Measurements from ENCODE around the gene DIP2C.

DNA sequence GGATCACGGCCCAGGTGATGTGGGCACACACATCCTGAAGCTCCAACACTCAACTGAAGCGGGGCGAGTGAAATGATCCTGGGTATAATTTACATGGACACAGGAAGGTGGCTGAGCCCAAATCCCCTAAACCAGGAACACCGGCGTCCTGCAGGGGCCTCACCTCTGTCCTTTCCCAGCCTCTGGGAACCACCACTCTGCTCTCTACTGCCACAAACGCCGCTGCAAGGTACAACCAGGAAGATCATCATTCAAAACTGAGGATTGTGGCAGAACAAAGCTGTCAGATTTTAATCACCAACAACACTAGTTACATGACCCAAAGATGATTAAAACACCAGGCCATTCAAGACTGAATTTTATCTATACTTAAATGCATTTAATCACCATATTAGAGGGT, 104.0 kb downstream of the DIP2C start:
- TF ChIP-seq, protein P1, sequence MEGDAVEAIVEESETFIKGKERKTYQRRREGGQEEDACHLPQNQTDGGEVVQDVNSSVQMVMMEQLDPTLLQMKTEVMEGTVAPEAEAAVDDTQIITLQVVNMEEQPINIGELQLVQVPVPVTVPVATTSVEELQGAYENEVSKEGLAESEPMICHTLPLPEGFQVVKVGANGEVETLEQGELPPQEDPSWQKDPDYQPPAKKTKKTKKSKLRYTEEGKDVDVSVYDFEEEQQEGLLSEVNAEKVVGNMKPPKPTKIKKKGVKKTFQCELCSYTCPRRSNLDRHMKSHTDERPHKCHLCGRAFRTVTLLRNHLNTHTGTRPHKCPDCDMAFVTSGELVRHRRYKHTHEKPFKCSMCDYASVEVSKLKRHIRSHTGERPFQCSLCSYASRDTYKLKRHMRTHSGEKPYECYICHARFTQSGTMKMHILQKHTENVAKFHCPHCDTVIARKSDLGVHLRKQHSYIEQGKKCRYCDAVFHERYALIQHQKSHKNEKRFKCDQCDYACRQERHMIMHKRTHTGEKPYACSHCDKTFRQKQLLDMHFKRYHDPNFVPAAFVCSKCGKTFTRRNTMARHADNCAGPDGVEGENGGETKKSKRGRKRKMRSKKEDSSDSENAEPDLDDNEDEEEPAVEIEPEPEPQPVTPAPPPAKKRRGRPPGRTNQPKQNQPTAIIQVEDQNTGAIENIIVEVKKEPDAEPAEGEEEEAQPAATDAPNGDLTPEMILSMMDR (conservative IDR thresholded peaks at IDR 0.05; ENCODE audit: low read length) = no peak
- no peak for TF ChIP-seq EZH2phosphoT487 (IDR thresholded peaks at IDR 0.05; ENCODE audit: borderline replicate concordance)

Data from Loucy (cell line).